Gastroesophageal sphincter (tissue), 3 donors: Measurements from ENCODE around the gene CARD14.
"Not testable (repeated sequence)": the region's sequence is repeated elsewhere in the genome, so short reads cannot be mapped to it uniquely, and the experiment has no call there.

Experiments used
- EP300 ChIP-seq: sonication (generic); formaldehyde crosslinking; IDR thresholded peaks from one replicate; pipeline ENCODE4 v1.6.1; 2017; ENCODE audit warnings: antibody characterized with exemption, mild to moderate bottlenecking
- POLR2A ChIP-seq, 2 donors: fragments of 450-650 bp; IDR thresholded peaks; one replicate each; pipeline ENCODE4 v1.6.1; 2017; ENCODE audit warnings: antibody characterized with exemption in 2 of 2, mild to moderate bottlenecking in 2 of 2, moderate library complexity in 1 of 2
- TF ChIP-seq, protein P1 (sequence below), 4 experiments: fragments of 200-600 bp in 2 of 4; fragments of 450-650 bp in 2 of 4; sonication (generic) in 1 of 4; IDR thresholded peaks; one replicate each; pipeline ENCODE4 v1.5.1; 2017 to 2019; ENCODE audit warnings: antibody characterized with exemption in 4 of 4, mild to moderate bottlenecking in 2 of 4, moderate library complexity in 2 of 4

DNA sequence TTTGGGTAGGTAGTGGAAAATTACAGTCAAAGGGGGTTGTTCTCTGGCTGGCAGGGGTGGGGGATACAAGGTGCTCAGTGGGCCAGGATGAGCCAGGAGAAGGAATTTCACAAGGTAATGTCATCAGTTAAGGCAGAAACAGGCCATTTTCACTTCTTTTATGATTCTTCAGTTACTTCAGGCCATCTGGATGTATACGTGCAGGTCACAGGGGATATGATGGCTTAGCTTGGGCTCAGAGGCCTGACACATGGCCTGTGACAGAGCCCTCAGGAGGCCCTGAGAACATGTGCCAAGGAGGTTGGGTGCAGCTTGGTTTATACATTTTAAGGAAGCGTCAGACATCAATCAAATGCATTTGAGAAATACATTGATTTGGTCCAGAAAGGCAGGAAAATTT is 88.5 kb downstream of the CARD14 start:
- TF ChIP-seq POLR2A (IDR thresholded peaks at IDR 0.05); EP300: not testable (repeated sequence)
- TF ChIP-seq, protein P1, sequence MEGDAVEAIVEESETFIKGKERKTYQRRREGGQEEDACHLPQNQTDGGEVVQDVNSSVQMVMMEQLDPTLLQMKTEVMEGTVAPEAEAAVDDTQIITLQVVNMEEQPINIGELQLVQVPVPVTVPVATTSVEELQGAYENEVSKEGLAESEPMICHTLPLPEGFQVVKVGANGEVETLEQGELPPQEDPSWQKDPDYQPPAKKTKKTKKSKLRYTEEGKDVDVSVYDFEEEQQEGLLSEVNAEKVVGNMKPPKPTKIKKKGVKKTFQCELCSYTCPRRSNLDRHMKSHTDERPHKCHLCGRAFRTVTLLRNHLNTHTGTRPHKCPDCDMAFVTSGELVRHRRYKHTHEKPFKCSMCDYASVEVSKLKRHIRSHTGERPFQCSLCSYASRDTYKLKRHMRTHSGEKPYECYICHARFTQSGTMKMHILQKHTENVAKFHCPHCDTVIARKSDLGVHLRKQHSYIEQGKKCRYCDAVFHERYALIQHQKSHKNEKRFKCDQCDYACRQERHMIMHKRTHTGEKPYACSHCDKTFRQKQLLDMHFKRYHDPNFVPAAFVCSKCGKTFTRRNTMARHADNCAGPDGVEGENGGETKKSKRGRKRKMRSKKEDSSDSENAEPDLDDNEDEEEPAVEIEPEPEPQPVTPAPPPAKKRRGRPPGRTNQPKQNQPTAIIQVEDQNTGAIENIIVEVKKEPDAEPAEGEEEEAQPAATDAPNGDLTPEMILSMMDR (IDR thresholded peaks at IDR 0.05) = not testable (repeated sequence)
